Esophagus muscularis mucosa (tissue), 4 donors: ENCODE measurements around the gene ISG20L2. TPM values are rescaled to one million over a fixed set of nuclear protein-coding genes. Genes with fewer than 3 reads are reported as not detected.
A peak's percentile ranks its signal among the peaks of the same experiment; 100 is the strongest.

ENCODE experiments used
- DNase-seq: peaks from one replicate; pipeline ENCODE4 v3.0.0-alpha.2; 2017; ENCODE audit errors: extremely low spot score
- H3K27ac ChIP-seq, 4 donors: fragments of 200-600 bp; sonication (generic); replicated peaks in 1 of 4; 1 replicate in 3 of 4; 2 replicates in 1 of 4; pipeline ENCODE4 v1.5.1; 2016 to 2019; ENCODE audit warnings: mild to moderate bottlenecking in 1 of 4
- H3K27me3 ChIP-seq, 4 donors: fragments of 200-600 bp; sonication (generic); one replicate each; pipeline versions ENCODE4 v1.5.1 to v1.6.0; 2016 to 2019
- H3K36me3 ChIP-seq, 4 donors: fragments of 200-600 bp; sonication (generic); one replicate each; pipeline ENCODE4 v1.5.1; 2016 to 2019
- H3K4me1 ChIP-seq, 4 donors: fragments of 200-600 bp; sonication (generic); one replicate each; pipeline ENCODE4 v1.5.1; 2016 to 2019
- H3K4me3 ChIP-seq, 4 donors: fragments of 200-600 bp; sonication (generic); 1 replicate in 2 of 4; 2 replicates in 2 of 4; pipeline ENCODE4 v1.5.1; 2016 to 2019; ENCODE audit warnings: mild to moderate bottlenecking in 4 of 4, moderate library complexity in 1 of 4
- H3K9me3 ChIP-seq, 4 donors: fragments of 200-600 bp; sonication (generic); 1 replicate in 3 of 4; 2 replicates in 1 of 4; pipeline ENCODE4 v1.5.1; 2016 to 2019
- EP300 ChIP-seq: sonication (generic); formaldehyde crosslinking; IDR thresholded peaks from one replicate; pipeline ENCODE4 v1.6.1; 2017; ENCODE audit warnings: antibody characterized with exemption
- POLR2A ChIP-seq: fragments of 450-650 bp; IDR thresholded peaks from one replicate; pipeline ENCODE4 v1.6.1; 2017; ENCODE audit warnings: antibody characterized with exemption, moderate library complexity, mild to moderate bottlenecking, low read depth
- POLR2AphosphoS5 ChIP-seq, 2 donors: sonication (generic); formaldehyde crosslinking; IDR thresholded peaks; one replicate each; pipeline ENCODE4 v1.6.1; 2017; ENCODE audit warnings: antibody characterized with exemption in 2 of 2
- WGBS: methylation state at CpG from one replicate; pipeline ENCODE4 v1.1.5; 2018; 5-methylcytosine and 5-hydroxymethylcytosine counted together
- intact Hi-C: fragments of 100-400 bp; cut with DNase I; formaldehyde crosslinking; loops from one replicate; pipeline ENCODE4 v1.15.1; 2023
- total RNA-seq, 4 donors: library from RNA; depleted of rRNA; stranded (reverse); fragments of >200 nt; gene quantifications; one replicate each; pipeline versions ENCODE4 v1.1.0 to v1.2.1, GENCODE V29; 2016
- TF ChIP-seq, protein P1 (sequence below), 3 experiments: fragments of 200-600 bp in 2 of 3; fragments of 450-650 bp in 1 of 3; sonication (generic) in 2 of 3; IDR thresholded peaks; one replicate each; pipeline ENCODE4 v1.5.1; 2017 to 2019; ENCODE audit warnings: antibody characterized with exemption in 3 of 3, mild to moderate bottlenecking in 2 of 3, moderate library complexity in 1 of 3

ISG20L2 gene
- total RNA-seq, 4 donors from 2014 or later = 16.2 to 20.0 (median 19.0) TPM

DNA sequence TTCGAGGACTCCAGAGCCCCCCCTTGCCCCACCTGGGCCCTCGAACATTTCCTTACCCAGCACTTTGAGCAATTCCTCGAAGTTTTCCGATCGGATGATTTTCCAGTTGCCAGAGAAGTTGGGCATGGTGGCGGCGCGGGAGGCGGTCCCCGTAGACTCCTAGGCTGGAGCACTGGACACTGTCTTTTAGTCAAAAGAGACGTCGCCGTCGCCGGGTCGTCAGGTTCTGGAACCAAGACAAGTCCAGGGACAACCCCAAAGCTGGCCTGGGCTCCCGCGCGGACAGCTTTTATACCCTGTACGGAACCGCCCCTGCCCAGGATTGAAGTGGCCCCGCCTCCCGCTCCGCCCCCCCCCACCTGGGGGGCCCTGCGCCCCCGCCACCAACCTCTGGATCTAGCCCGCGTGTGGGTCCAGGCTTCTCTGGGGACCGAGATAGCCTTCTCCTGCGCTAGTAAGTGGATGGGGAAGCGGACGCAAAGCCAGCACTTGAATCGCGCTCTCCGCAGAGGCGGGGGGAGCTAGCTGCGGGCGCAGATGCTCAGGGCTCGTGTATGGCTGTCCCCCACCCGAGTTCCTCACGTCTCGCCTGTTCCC is 23.1 kb downstream of the ISG20L2 start, which contains the start of gene CRABP2:
Gene CRABP2 (minus strand): TSS at position 263 of the 597 bp plus-strand sequence. CDS start 137 bp downstream, at position 126.
- DNase-seq = no peak
- H3K36me3 ChIP-seq = peaks cover 0 to 3% (median 0%) of the 10 kb centered on the region in 4 donors
- H3K27ac ChIP-seq = peak within 1 kb of the TSS; percentile 76 to 88 (median 88)
- peaks cover 39 to 72% (median 67%) of the 10 kb centered on the region in 4 donors for H3K4me1 ChIP-seq
- TF ChIP-seq POLR2A = no peak
- TF ChIP-seq, protein P1, sequence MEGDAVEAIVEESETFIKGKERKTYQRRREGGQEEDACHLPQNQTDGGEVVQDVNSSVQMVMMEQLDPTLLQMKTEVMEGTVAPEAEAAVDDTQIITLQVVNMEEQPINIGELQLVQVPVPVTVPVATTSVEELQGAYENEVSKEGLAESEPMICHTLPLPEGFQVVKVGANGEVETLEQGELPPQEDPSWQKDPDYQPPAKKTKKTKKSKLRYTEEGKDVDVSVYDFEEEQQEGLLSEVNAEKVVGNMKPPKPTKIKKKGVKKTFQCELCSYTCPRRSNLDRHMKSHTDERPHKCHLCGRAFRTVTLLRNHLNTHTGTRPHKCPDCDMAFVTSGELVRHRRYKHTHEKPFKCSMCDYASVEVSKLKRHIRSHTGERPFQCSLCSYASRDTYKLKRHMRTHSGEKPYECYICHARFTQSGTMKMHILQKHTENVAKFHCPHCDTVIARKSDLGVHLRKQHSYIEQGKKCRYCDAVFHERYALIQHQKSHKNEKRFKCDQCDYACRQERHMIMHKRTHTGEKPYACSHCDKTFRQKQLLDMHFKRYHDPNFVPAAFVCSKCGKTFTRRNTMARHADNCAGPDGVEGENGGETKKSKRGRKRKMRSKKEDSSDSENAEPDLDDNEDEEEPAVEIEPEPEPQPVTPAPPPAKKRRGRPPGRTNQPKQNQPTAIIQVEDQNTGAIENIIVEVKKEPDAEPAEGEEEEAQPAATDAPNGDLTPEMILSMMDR (IDR thresholded peaks at IDR 0.05) = no peak
- TF ChIP-seq EP300 = no peak
- TF ChIP-seq POLR2AphosphoS5 (IDR thresholded peaks at IDR 0.05) = no peak
- H3K27me3 ChIP-seq = peaks cover 0 to 34% (median 0%) of the 10 kb centered on the region in 4 donors
- WGBS = 10% methylated on average over 6 of the region's 42 CpGs
- no peaks in the 10 kb centered on the region for H3K9me3 ChIP-seq
- intact Hi-C loops = no loop called here
- peak within 1 kb of the TSS; percentile 56 to 60 (median 57) for H3K4me3 ChIP-seq

DNA sequence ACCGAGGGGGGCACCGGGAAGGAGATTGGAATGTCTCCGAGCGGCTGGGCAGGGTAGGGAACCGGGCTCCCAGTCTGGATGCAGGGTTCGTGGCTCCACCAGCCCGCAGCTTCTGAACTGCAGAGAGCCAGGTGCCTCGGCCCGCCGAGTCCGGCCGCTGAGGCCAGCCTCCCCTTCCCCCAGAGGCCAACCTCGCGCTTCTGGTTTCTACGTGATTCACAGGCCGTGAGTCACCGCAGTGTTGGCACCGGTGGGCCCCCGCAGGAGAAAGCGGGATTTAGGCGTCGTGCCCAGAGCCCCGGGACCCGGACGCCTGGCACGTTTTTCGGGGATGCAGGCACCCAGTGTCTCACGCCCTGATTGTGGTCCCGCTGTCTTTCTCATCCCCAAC is 23.6 kb downstream of the ISG20L2 start:
- Histone ChIP-seq H3K27ac (peak overlapping the region; percentile 76 to 88 (median 88)), H3K27me3 (peaks cover 0 to 34% (median 0%) of the 10 kb centered on the region in 4 donors), H3K4me1 (peaks cover 35 to 67% (median 62%) of the 10 kb centered on the region in 4 donors), H3K9me3 (no peaks in the 10 kb centered on the region), H3K36me3 (peaks cover 0 to 8% (median 0%) of the 10 kb centered on the region in 4 donors), H3K4me3 (peak overlapping the region; percentile 56 to 60 (median 57))
- intact Hi-C loops = no loop called here
- 3% methylated on average over 5 of the region's 29 CpGs for WGBS
- TF ChIP-seq POLR2AphosphoS5 (IDR thresholded peaks at IDR 0.05) (peak; percentile 44 to 50), EP300 (no peak), POLR2A (no peak)
- TF ChIP-seq, protein P1 (IDR thresholded peaks at IDR 0.05) = no peak
- DNase-seq = no peak

- DNase-seq = no peak
- peaks cover 0 to 14% (median 0%) of the 10 kb centered on the region in 4 donors for H3K36me3 ChIP-seq
- peaks cover 29 to 60% (median 55%) of the 10 kb centered on the region in 4 donors for H3K4me1 ChIP-seq
- H3K4me3 ChIP-seq = peak overlapping the region in 3 of 4 donors; percentile 56 to 58 (median 56)
- 53% methylated on average over 9 of the region's 10 CpGs for WGBS
- no peak for TF ChIP-seq EP300
- H3K9me3 ChIP-seq = no peaks in the 10 kb centered on the region
- H3K27me3 ChIP-seq = peaks cover 0 to 34% (median 0%) of the 10 kb centered on the region in 4 donors
- H3K27ac ChIP-seq = peak overlapping the region in 2 of 4 donors; percentile 88
- intact Hi-C loops = no loop called here
Measured at GRCh38 chr1:156704166-156704711, 24.3 kb downstream of the ISG20L2 start.

- intact Hi-C loops = no loop called here
- no peak overlapping the region for H3K27ac ChIP-seq
- H3K9me3 ChIP-seq = no peaks in the 10 kb centered on the region
- H3K36me3 ChIP-seq = peaks cover 0 to 19% (median 0%) of the 10 kb centered on the region in 4 donors
- 31% methylated on average over 4 of the region's 4 CpGs for WGBS
- TF ChIP-seq, protein P1 (IDR thresholded peaks at IDR 0.05) = no peak
- TF ChIP-seq POLR2AphosphoS5 (IDR thresholded peaks at IDR 0.05) (no peak), EP300 (no peak), POLR2A (no peak)
- no peak for DNase-seq
- peaks cover 29 to 56% (median 51%) of the 10 kb centered on the region in 4 donors for H3K4me1 ChIP-seq
- peaks cover 0 to 34% (median 0%) of the 10 kb centered on the region in 4 donors for H3K27me3 ChIP-seq
- no peak overlapping the region for H3K4me3 ChIP-seq
Measured at GRCh38 chr1:156703741-156704140, 24.8 kb downstream of the ISG20L2 start.

DNA sequence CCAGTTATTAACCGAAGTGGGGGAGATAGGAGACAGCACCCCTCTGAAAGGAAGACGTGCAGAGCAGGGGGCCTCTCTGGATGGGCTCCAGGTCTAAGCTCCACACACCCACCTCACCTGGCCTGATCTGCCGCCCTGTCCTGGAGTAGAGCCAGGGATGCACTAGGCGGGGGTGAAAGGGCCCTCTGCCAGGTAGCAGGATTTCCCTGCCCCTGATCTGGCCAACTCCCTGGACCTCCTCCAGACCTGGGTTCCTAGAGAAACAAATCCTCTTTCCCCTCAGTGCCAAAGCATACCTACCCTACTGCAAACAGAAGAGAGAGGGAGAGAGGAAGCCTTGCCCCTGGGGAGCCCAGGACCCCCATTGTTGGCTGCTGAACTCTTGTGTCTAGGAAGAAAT is 25.2 kb downstream of the ISG20L2 start:
- intact Hi-C loops = no loop called here
- peaks cover 0 to 19% (median 0%) of the 10 kb centered on the region in 4 donors for H3K36me3 ChIP-seq
- no peaks in the 10 kb centered on the region for H3K9me3 ChIP-seq
- DNase-seq = no peak
- WGBS = 61% methylated on average over 4 of the region's 4 CpGs
- no peak overlapping the region for H3K27ac ChIP-seq
- no peak overlapping the region for H3K4me3 ChIP-seq
- no peak for TF ChIP-seq POLR2A
- no peak for TF ChIP-seq POLR2AphosphoS5 (IDR thresholded peaks at IDR 0.05)
- TF ChIP-seq, protein P1 (IDR thresholded peaks at IDR 0.05) = no peak
- TF ChIP-seq EP300 = no peak
- peaks cover 0 to 34% (median 0%) of the 10 kb centered on the region in 4 donors for H3K27me3 ChIP-seq
- peaks cover 29 to 52% (median 50%) of the 10 kb centered on the region in 4 donors for H3K4me1 ChIP-seq
